Ishikawa (cell line): ENCODE results near the gene LIMCH1.

Experiments used
- CEBPB ChIP-seq: IDR thresholded peaks from 2 replicates; pipeline ENCODE4 v1.6.1; 2012
- CREB1 ChIP-seq: IDR thresholded peaks from 2 replicates; pipeline ENCODE4 v1.6.1; 2012; ENCODE audit warnings: low read depth
- EGR1 ChIP-seq: IDR thresholded peaks from 2 replicates; pipeline ENCODE4 v1.6.1; 2012
- EP300 ChIP-seq: IDR thresholded peaks from 2 replicates; pipeline ENCODE4 v1.6.1; 2012; ENCODE audit warnings: borderline replicate concordance
- FOXM1 ChIP-seq: IDR thresholded peaks from 2 replicates; pipeline ENCODE4 v1.6.1; 2012; ENCODE audit warnings: low read depth, borderline replicate concordance
- NFIC ChIP-seq: IDR thresholded peaks from 2 replicates; pipeline ENCODE4 v1.6.1; 2012
- RAD21 ChIP-seq: IDR thresholded peaks from 2 replicates; pipeline ENCODE4 v1.6.1; 2012; ENCODE audit warnings: low read depth
- TAF1 ChIP-seq: IDR thresholded peaks from 2 replicates; pipeline ENCODE4 v1.6.1; 2012; ENCODE audit warnings: low read depth, mild to moderate bottlenecking
- TCF12 ChIP-seq: IDR thresholded peaks from 2 replicates; pipeline ENCODE4 v1.6.1; 2012; ENCODE audit warnings: low read depth
- TEAD4 ChIP-seq: IDR thresholded peaks from 2 replicates; pipeline ENCODE4 v1.6.1; 2012
- YY1 ChIP-seq: IDR thresholded peaks from 2 replicates; pipeline ENCODE4 v1.6.1; 2012; ENCODE audit warnings: low read depth
- ZBTB7A ChIP-seq: IDR thresholded peaks from 2 replicates; pipeline ENCODE4 v1.6.1; 2012; ENCODE audit warnings: low read depth
- TF ChIP-seq, protein P1 (sequence below): IDR thresholded peaks from 2 replicates; pipeline ENCODE4 v1.6.1; 2012
- TF ChIP-seq, protein P2 (sequence below): IDR thresholded peaks from 2 replicates; pipeline ENCODE4 v1.6.1; 2012
- TF ChIP-seq, protein P3 (sequence below): IDR thresholded peaks from 2 replicates; pipeline ENCODE4 v1.6.1; 2012; ENCODE audit warnings: low read depth, mild to moderate bottlenecking

Gene LIMCH1

DNA sequence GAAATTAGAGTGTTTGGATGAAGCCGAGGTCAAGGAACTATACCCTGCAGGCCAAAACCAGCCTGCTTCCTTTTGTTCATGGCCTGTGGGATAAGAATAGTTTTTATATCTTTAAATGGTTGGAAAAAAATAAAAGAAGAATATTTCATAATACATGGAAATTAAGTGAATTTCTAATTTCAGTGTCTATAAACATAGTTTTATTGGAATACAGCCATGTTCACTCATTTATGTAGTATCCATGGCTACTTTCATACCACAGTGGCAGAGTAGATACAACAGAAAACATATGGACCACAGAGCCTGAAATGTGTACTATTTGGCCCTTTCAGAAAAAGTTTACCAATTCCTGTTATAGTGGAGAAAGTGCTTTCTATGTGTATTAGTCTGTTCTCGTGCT, 13.6 kb downstream of the LIMCH1 start:
- TF ChIP-seq CEBPB (no peak), TEAD4 (no peak), ZBTB7A (no peak), TAF1 (no peak), TCF12 (no peak), RAD21 (no peak), FOXM1 (no peak), CREB1 (no peak), NFIC (no peak), EGR1 (no peak), YY1 (no peak), EP300 (no peak)
- TF ChIP-seq, protein P1, sequence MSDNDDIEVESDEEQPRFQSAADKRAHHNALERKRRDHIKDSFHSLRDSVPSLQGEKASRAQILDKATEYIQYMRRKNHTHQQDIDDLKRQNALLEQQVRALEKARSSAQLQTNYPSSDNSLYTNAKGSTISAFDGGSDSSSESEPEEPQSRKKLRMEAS = no peak
- TF ChIP-seq, protein P2, sequence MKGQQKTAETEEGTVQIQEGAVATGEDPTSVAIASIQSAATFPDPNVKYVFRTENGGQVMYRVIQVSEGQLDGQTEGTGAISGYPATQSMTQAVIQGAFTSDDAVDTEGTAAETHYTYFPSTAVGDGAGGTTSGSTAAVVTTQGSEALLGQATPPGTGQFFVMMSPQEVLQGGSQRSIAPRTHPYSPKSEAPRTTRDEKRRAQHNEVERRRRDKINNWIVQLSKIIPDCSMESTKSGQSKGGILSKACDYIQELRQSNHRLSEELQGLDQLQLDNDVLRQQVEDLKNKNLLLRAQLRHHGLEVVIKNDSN = no peak
- TF ChIP-seq, protein P3, sequence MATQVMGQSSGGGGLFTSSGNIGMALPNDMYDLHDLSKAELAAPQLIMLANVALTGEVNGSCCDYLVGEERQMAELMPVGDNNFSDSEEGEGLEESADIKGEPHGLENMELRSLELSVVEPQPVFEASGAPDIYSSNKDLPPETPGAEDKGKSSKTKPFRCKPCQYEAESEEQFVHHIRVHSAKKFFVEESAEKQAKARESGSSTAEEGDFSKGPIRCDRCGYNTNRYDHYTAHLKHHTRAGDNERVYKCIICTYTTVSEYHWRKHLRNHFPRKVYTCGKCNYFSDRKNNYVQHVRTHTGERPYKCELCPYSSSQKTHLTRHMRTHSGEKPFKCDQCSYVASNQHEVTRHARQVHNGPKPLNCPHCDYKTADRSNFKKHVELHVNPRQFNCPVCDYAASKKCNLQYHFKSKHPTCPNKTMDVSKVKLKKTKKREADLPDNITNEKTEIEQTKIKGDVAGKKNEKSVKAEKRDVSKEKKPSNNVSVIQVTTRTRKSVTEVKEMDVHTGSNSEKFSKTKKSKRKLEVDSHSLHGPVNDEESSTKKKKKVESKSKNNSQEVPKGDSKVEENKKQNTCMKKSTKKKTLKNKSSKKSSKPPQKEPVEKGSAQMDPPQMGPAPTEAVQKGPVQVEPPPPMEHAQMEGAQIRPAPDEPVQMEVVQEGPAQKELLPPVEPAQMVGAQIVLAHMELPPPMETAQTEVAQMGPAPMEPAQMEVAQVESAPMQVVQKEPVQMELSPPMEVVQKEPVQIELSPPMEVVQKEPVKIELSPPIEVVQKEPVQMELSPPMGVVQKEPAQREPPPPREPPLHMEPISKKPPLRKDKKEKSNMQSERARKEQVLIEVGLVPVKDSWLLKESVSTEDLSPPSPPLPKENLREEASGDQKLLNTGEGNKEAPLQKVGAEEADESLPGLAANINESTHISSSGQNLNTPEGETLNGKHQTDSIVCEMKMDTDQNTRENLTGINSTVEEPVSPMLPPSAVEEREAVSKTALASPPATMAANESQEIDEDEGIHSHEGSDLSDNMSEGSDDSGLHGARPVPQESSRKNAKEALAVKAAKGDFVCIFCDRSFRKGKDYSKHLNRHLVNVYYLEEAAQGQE = no peak

DNA sequence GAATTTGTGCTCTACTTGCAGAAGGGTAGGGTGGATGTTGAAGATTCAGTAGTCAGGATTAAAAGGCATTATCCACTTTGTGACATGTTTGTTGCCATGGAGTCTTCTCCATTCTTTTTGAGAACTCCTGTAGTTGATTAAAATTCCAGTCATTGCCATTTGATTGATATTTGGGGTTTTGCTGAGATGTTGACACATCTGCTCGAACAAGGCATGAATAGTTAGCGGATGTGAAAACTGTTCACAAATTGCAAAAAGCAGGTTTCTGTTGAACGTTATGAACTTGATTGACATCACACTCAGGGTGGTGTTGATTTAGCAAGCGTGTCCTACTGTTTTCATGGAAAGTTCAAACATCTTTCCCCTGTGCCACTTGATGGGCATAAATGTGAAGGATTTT, 16.9 kb downstream of the LIMCH1 start:
- no peak for TF ChIP-seq TEAD4
- TF ChIP-seq EP300 = no peak
- TF ChIP-seq, protein P2 = no peak
- TF ChIP-seq NFIC = no peak
- TF ChIP-seq ZBTB7A = no peak
- TF ChIP-seq TCF12 = no peak

DNA sequence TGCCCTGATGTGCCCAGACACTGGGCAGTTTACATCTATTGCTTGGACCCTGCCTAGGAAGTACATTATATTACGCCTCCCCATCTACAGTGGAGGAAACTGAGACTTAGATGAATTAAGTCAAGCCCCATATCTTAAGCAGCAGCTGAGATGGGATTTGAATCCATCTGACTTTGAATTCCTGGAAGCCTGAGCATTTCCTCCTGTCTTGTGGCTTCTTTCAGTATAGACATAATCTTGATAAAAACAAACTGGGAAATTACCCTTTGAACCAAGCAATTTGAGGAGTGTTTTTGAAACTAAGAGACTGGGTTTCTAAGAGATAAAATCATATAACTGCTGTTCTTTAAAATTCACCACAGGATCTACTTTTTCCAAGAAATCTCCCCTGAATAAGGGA, 18.6 kb downstream of the LIMCH1 start:
- no peak for TF ChIP-seq TCF12
- TF ChIP-seq, protein P3 = no peak
- no peak for TF ChIP-seq NFIC
- TF ChIP-seq ZBTB7A = no peak
- TF ChIP-seq, protein P2 = no peak
- no peak for TF ChIP-seq YY1
- no peak for TF ChIP-seq EP300

DNA sequence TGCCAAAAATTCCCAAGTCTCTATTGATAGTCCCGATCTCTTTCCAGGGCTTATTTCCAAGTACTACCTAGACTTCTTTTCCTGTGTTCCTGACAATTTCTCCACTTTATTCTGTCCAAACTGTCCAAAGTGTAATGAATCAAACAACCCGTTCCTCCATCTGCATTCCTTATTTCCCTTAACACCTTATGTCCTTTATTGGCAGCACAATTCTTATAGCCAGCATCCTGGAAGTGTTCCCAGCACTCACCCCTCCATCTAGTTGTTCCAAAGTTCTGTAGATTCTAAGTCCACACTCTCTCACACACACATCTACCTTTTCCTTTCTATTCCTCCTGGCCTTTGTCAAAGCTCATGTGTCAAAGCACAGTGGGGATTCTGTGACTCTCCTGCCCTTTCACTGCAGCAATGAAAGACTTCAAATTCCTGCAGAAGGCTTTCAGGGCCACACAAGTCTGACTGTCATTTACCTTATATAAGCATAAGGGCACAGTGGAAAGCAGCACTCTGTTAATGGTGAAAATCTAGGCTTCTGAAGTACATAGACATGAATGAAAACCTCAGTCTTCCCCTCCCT, 22.1 kb downstream of the LIMCH1 start:
- TF ChIP-seq ZBTB7A (no peak), CREB1 (no peak)
- TF ChIP-seq, protein P1 = no peak

DNA sequence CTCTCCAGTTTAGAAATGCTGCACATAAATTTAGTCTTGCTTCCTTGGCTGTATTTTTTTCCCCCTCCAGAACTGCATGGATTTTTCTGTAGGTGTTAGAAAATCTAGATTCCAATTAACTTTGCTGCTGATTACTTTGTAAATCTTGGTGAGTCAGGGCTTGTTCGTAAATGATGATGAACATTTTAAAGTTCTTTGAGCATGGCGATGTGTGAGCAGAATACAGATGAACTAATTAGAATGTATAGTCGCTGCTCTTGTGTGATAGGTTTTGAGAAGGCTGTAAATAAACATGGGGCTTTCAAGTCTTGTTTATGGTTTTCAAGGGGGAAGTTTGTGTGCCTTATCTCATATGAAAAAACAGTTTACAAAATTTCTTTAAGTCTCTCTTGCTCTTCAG, 23.3 kb downstream of the LIMCH1 start:
- TF ChIP-seq NFIC = no peak
- no peak for TF ChIP-seq CEBPB
- no peak for TF ChIP-seq TCF12
- TF ChIP-seq RAD21 = no peak
- TF ChIP-seq EP300 = no peak
- TF ChIP-seq YY1 = no peak
- TF ChIP-seq ZBTB7A = no peak
- TF ChIP-seq CREB1 = no peak
- TF ChIP-seq, protein P1 = no peak
- TF ChIP-seq TEAD4 = no peak
- no peak for TF ChIP-seq FOXM1
- TF ChIP-seq, protein P2 = no peak
- TF ChIP-seq, protein P3 = no peak
- no peak for TF ChIP-seq EGR1
- no peak for TF ChIP-seq TAF1
